OCI-M1 (cell line): ENCODE measurements around the gene NAV2.
"Not testable (repeated sequence)": the region's sequence is repeated elsewhere in the genome, so short reads cannot be mapped to it uniquely, and the experiment has no call there.

Experiments used
- DNase-seq: peaks from one replicate; lab custom pipeline; 2025; lab: John Stamatoyannopoulos, UW

NAV2 gene

GRCh38 chr11:19924311-19924710 is 211.7 kb downstream of the NAV2 start:
- no peak for DNase-seq

GRCh38 chr11:19924716-19925115 is 212.1 kb downstream of the NAV2 start:
- no peak for DNase-seq

- DNase-seq: not testable (repeated sequence)
These were observed 214.8 kb downstream of the NAV2 start for GRCh38 chr11:19927403-19927802.

GRCh38 chr11:19929147-19929546 is 216.5 kb downstream of the NAV2 start:
- no peak for DNase-seq

- no peak for DNase-seq
These were observed 217.0 kb downstream of the NAV2 start for GRCh38 chr11:19929655-19930054.

GRCh38 chr11:19931141-19931770 is 218.6 kb downstream of the NAV2 start:
- peak; percentile 8 for DNase-seq

GRCh38 chr11:19931771-19932369 is 219.2 kb downstream of the NAV2 start:
- DNase-seq: peak; percentile 56

- DNase-seq: no peak
These were observed 220.6 kb downstream of the NAV2 start for GRCh38 chr11:19933132-19933735.

- no peak for DNase-seq
These were observed 221.3 kb downstream of the NAV2 start for GRCh38 chr11:19933801-19934488.

- DNase-seq: peak; percentile 55
These were observed 222.2 kb downstream of the NAV2 start for GRCh38 chr11:19934828-19935259.

GRCh38 chr11:19935507-19935906 is 222.9 kb downstream of the NAV2 start:
- no peak for DNase-seq

- no peak for DNase-seq
These were observed 223.8 kb downstream of the NAV2 start for GRCh38 chr11:19936461-19936860.

- DNase-seq: peak; percentile 79
These were observed 225.7 kb downstream of the NAV2 start for GRCh38 chr11:19938169-19938856.

GRCh38 chr11:19938866-19939265 is 226.2 kb downstream of the NAV2 start:
- no peak for DNase-seq

- DNase-seq: no peak
These were observed 226.8 kb downstream of the NAV2 start for GRCh38 chr11:19939415-19939929.

GRCh38 chr11:19940831-19941230 is 228.2 kb downstream of the NAV2 start:
- DNase-seq: no peak

GRCh38 chr11:19946681-19947080 is 234.0 kb downstream of the NAV2 start:
- no peak for DNase-seq

- DNase-seq: no peak
These were observed 235.0 kb downstream of the NAV2 start for GRCh38 chr11:19947537-19948114.

GRCh38 chr11:19949606-19950005 is 237.0 kb downstream of the NAV2 start:
- no peak for DNase-seq

GRCh38 chr11:19951558-19952115 is 239.0 kb downstream of the NAV2 start:
- DNase-seq: peak; percentile 89

- peak; percentile 64 for DNase-seq
These were observed 239.5 kb downstream of the NAV2 start for GRCh38 chr11:19952116-19952605.
